GM12872 (cell line): ENCODE data around the gene ERG28.

Source experiments
- TF ChIP-seq, protein P1 (sequence below): IDR thresholded peaks from 3 replicates; pipeline ENCODE4 v1.5.1; 2011; ENCODE audit warnings: low read depth, mild to moderate bottlenecking, low read length, moderate library complexity; ENCODE audit not compliant: insufficient read depth

ERG28 gene, protein sequence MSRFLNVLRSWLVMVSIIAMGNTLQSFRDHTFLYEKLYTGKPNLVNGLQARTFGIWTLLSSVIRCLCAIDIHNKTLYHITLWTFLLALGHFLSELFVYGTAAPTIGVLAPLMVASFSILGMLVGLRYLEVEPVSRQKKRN

DNA sequence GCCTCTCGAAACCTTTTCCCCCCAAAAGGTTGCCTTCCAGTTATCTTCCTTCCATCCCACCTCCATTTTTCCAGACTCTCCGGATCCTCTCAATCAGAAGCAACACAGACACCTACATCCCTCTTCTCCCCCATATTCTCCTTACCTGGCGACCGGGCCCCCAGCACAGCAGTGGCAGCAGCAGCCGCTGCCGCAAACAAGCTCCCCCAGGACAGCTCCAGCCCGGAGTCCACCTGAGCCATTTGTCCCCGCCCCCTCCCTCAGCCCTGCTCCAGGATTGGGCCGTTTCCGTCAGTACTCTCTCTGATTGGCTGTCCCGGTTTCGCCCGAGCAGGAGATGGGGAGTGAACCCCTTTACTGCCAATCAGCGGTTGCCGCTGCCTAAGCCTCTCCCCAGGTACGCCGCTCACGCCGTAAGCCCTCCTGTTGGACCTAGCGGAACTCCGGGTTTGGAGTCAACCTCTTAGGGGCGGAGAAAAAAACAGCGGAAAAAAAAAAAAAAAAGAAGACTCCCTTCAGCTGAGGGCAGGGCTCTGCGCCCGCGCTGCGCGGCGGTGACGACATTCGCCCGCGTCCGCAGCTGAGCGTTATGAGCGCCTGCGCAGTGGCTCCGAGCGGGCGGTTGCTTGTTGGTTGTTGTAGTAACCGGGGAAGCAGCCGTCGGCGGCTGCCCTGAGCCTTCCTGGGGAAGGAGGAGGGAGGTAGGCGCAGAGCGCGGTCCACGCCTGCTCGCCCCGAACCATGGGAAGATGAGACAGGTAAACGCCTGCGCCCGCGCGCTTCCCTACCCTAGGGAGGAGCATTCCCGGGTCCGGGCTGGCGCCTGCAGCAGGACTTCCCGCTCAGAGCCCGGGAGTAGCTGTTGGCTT is at the start of gene ERG28, which contains the start of gene TTLL5:
TSS of gene ERG28 (minus strand) at position 247 of the 869 bp plus-strand sequence. CDS start 3,374 bp downstream, outside the sequence.
TSS of gene TTLL5 (plus strand) at position 617 of the 869 bp plus-strand sequence. CDS start 1,904 bp downstream, outside the sequence.
- TF ChIP-seq, protein P1, sequence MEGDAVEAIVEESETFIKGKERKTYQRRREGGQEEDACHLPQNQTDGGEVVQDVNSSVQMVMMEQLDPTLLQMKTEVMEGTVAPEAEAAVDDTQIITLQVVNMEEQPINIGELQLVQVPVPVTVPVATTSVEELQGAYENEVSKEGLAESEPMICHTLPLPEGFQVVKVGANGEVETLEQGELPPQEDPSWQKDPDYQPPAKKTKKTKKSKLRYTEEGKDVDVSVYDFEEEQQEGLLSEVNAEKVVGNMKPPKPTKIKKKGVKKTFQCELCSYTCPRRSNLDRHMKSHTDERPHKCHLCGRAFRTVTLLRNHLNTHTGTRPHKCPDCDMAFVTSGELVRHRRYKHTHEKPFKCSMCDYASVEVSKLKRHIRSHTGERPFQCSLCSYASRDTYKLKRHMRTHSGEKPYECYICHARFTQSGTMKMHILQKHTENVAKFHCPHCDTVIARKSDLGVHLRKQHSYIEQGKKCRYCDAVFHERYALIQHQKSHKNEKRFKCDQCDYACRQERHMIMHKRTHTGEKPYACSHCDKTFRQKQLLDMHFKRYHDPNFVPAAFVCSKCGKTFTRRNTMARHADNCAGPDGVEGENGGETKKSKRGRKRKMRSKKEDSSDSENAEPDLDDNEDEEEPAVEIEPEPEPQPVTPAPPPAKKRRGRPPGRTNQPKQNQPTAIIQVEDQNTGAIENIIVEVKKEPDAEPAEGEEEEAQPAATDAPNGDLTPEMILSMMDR = no peak

DNA sequence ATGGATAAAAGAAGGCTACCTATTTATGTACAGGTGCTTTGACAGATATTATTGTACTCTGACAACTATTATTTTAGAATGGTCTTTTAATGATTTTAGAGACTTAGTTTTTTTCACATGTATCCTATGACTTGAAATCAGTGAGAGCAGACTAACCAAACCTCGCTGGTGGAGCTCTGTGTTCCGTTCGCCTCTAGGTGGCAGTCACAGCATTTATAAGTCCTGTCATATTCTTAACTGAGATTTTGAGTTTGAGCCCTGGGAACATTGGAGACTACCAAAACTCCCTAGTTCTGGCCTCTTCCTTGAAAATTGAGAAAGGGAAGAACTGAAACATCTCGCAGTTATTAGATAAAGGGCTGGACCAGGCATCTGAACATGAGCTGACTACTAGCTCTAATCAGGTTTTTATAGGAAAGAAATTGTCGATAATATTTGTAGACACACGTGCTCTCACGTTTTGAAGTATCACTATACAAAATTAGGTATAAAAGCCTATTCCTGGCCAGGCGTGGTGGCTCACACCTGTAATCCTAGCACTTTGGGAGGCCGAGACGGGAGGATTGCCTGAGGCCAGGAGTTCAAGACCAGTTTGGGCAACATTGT is 48.6 kb upstream of the ERG28 start:
- TF ChIP-seq, protein P1 = peak; percentile 75

DNA sequence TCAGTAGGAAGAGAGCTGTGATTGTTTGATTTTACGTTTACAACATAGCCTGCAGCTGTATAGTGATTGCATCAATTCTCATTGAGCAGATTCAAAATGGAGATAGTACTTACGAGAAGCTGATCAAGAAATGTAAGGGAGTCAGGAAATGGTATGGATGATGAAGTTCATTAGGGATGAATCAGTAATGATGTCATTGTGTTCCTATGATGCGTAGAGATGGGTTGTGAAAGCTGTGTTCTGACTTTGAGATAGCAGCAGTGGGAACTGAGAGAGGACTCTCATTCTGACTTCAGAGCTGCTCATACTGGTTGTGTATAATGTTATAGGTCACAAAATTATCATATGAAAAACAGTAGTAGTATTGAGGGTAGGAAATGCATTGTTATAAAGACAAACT is 44.3 kb upstream of the ERG28 start:
- TF ChIP-seq, protein P1 = no peak

DNA sequence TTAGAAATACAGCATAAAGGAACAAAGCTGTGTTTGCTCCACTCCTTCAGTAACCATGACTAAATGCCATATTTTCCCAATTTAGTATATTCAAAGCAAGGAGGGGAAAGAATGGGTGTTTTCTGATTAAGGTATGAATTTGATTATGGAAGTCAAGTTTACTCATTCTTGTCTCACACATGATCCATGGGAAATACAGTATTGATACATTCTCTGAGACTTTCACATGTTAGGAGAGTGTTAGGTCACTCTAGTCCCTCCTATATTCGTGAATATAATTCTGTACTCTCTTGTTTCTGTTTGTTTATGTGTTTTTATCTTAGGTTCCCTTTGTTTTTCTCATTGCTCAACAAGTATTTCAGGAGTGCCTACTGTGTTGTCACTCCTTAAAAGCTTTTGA is 42.8 kb upstream of the ERG28 start:
- TF ChIP-seq, protein P1 = no peak

DNA sequence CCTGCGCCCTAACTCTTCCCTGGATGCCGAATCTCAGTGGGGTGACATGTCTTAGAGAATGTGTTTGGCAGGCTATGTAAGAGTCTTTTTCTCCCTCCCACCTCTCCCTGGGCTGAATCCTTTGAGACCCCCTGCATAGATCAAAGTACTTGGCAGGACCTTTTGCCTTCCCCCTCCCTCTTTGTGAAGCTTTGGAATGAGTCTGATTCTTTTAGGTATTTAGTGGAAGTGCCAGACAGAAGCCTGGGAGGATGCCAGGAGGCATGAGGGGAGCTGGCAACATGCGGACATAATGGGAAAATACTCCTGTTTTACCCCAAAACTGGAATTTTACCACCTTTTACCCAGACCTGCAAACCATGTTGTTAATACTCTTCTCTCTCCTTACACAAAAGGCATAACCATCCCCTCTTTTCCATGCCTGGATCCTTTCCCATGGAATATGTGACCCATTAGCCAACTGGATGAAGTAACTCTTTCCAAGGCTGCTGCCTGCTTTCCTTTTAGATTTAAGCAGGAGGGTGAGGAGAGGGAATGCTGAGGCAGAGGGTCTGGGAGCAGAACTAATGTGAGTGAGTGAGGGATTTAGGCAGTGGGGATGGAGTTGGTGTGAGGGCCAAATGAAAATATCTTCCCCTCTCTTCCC is 42.1 kb upstream of the ERG28 start:
- TF ChIP-seq, protein P1 = no peak

DNA sequence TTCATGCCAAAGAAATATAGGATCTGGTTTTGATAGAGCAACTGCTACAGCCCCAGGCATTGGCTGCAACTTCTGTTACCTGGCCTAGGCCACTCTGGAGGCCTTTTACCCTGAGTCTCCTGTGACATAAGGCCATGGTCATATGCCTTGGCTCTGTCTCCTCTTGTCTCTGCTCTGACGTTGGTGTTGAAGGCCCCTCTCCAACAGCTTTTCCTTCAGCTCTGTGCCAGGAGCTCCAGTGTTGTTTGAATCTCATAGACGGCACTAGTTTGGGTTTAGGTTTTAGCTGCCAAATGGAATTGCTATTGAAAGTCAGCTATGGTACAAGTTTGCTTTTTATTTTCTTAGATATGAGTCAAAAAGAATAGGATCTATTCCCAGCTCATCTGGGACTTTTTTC is 41.4 kb upstream of the ERG28 start:
- TF ChIP-seq, protein P1 = no peak

DNA sequence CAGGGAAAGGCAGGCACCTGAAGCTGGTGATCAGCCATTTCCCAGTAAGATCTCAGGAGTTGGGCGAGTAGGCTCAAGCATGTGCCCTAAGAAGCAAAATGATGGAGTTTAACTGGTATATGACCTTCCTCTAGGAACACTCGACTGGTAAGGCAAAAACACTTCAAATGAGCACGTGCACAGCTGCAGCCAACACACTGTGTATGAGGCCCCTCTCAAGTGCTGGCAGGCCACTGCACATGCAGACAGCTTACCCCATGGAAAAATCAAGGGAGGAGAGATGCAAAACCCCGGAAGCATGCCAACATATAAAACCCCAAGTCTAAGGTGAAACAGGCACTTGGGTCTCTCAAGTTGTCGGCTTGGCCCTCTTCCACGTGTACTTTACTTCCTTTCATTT is 39.6 kb upstream of the ERG28 start:
- TF ChIP-seq, protein P1 = no peak
